H9 (cell line): ENCODE measurements around the gene ATP10B. TPM values are rescaled to one million over a fixed set of nuclear protein-coding genes. Genes with fewer than 3 reads are reported as not detected.

ENCODE experiments used
- DNase-seq: peaks from one replicate; pipeline ENCODE4 v3.0.0-alpha.2; 2017
- H2AFZ ChIP-seq: one replicate; pipeline ENCODE4 v1.6.1; 2013; ENCODE audit warnings: mild to moderate bottlenecking, low read length, control low read depth, moderate library complexity
- H2AK5ac ChIP-seq: 2 replicates; pipeline ENCODE4 v1.6.1; 2013; ENCODE audit warnings: low read length, control low read depth, mixed read lengths; ENCODE audit not compliant: insufficient read length
- H2BK120ac ChIP-seq: one replicate; pipeline ENCODE4 v1.6.1; 2013; ENCODE audit warnings: low read depth, mild to moderate bottlenecking, low read length, control low read depth, inconsistent platforms; ENCODE audit not compliant: poor library complexity, severe bottlenecking
- H2BK12ac ChIP-seq: 2 replicates; pipeline ENCODE4 v1.6.1; 2013; ENCODE audit warnings: low read length, control low read depth, mixed read lengths, low read depth; ENCODE audit not compliant: insufficient read length
- H2BK15ac ChIP-seq: 2 replicates; pipeline ENCODE4 v1.6.1; 2013; ENCODE audit warnings: low read depth, low read length, control low read depth
- H2BK20ac ChIP-seq: one replicate; pipeline ENCODE4 v1.6.1; 2013; ENCODE audit warnings: low read depth, mild to moderate bottlenecking, low read length, control low read depth, inconsistent platforms; ENCODE audit not compliant: poor library complexity, severe bottlenecking
- H2BK5ac ChIP-seq: 2 replicates; pipeline ENCODE4 v1.6.1; 2013; ENCODE audit warnings: low read length, control low read depth, mixed read lengths; ENCODE audit not compliant: insufficient read length
- H3K14ac ChIP-seq: 2 replicates; pipeline ENCODE4 v1.6.1; 2013; ENCODE audit warnings: low read length, control low read depth; ENCODE audit not compliant: insufficient read depth
- H3K18ac ChIP-seq: 2 replicates; pipeline ENCODE4 v1.6.1; 2013; ENCODE audit warnings: low read depth, mild to moderate bottlenecking, mixed read lengths, low read length, control low read depth; ENCODE audit not compliant: insufficient read length
- H3K23ac ChIP-seq: 2 replicates; pipeline ENCODE4 v1.6.1; 2013; ENCODE audit warnings: low read length, control low read depth, mixed read lengths, low read depth; ENCODE audit not compliant: insufficient read length
- H3K23me2 ChIP-seq: 2 replicates; pipeline ENCODE4 v1.6.1; 2013; ENCODE audit warnings: low read depth, mild to moderate bottlenecking, mixed read lengths, low read length, control low read depth; ENCODE audit not compliant: insufficient read length, poor library complexity, severe bottlenecking
- H3K27ac ChIP-seq: 2 replicates; pipeline ENCODE4 v1.5.1; 2013; ENCODE audit warnings: low read length, control low read depth, mixed read lengths, low read depth; ENCODE audit not compliant: insufficient read length
- H3K27me3 ChIP-seq: 2 replicates; pipeline ENCODE4 v1.6.1; 2013; ENCODE audit warnings: low read length, control low read depth, inconsistent platforms; ENCODE audit not compliant: insufficient read depth
- H3K4ac ChIP-seq: 2 replicates; pipeline ENCODE4 v1.6.1; 2013; ENCODE audit warnings: low read depth, mild to moderate bottlenecking, control low read depth, inconsistent platforms, low read length, moderate library complexity
- H3K4me1 ChIP-seq: 2 replicates; pipeline ENCODE4 v1.6.1; 2013; ENCODE audit warnings: low read length, control low read depth, inconsistent platforms; ENCODE audit not compliant: insufficient read depth
- H3K4me2 ChIP-seq: 2 replicates; pipeline ENCODE4 v1.6.1; 2013; ENCODE audit warnings: low read length, control low read depth, mixed read lengths; ENCODE audit not compliant: insufficient read length, insufficient read depth
- H3K56ac ChIP-seq: 2 replicates; pipeline ENCODE4 v1.6.1; 2013; ENCODE audit warnings: low read depth, mild to moderate bottlenecking, mixed read lengths, low read length, control low read depth; ENCODE audit not compliant: insufficient read length
- H3K79me1 ChIP-seq: 2 replicates; pipeline ENCODE4 v1.6.1; 2013; ENCODE audit warnings: low read depth, mild to moderate bottlenecking, moderate library complexity, low read length, control low read depth, inconsistent platforms; ENCODE audit not compliant: insufficient read depth, poor library complexity, severe bottlenecking
- H3K79me2 ChIP-seq: 2 replicates; pipeline ENCODE4 v1.6.1; 2013; ENCODE audit warnings: low read length, control low read depth, inconsistent platforms; ENCODE audit not compliant: insufficient read depth
- H3K9ac ChIP-seq: 2 replicates; pipeline ENCODE4 v1.6.1; 2013; ENCODE audit warnings: low read length, control low read depth, mixed read lengths; ENCODE audit not compliant: insufficient read length; ENCODE audit errors: extremely low read depth
- H3K9me3 ChIP-seq: one replicate; pipeline ENCODE4 v1.6.1; 2013; ENCODE audit warnings: low read depth, low read length, inconsistent platforms; ENCODE audit not compliant: control insufficient read depth
- H3T11ph ChIP-seq: one replicate; pipeline ENCODE4 v1.6.1; 2013; ENCODE audit warnings: mild to moderate bottlenecking, low read length, control low read depth, inconsistent platforms
- H4K20me1 ChIP-seq: one replicate; pipeline ENCODE4 v1.6.1; 2013; ENCODE audit not compliant: control insufficient read depth, insufficient read length, insufficient read depth
- H4K5ac ChIP-seq: 2 replicates; pipeline ENCODE4 v1.6.1; 2013; ENCODE audit warnings: low read depth, mild to moderate bottlenecking, mixed read lengths, low read length, control low read depth; ENCODE audit not compliant: insufficient read length
- H4K8ac ChIP-seq: replicated peaks from 2 replicates; pipeline ENCODE4 v1.6.1; 2013; ENCODE audit warnings: low read length, control low read depth, mixed read lengths, low read depth; ENCODE audit not compliant: insufficient read length
- H4K91ac ChIP-seq: 2 replicates; pipeline ENCODE4 v1.6.1; 2013; ENCODE audit warnings: low read depth, mild to moderate bottlenecking, moderate library complexity, mixed read lengths, low read length, control low read depth; ENCODE audit not compliant: insufficient read length
- H3K27ac Mint-ChIP-seq, 3 experiments: 2 replicates in 2 of 3; 3 replicates in 1 of 3; pipeline ENCODE4 v1.8.0; 2020 to 2021; ENCODE audit warnings: mixed read lengths in 3 of 3, mild to moderate bottlenecking in 1 of 3, moderate library complexity in 1 of 3
- H3K27me3 Mint-ChIP-seq: 2 replicates; pipeline ENCODE4 v1.8.0; 2021; ENCODE audit warnings: low read depth, mild to moderate bottlenecking, moderate library complexity, mixed read lengths
- H3K36me3 Mint-ChIP-seq, 3 experiments: 2 replicates in 2 of 3; 3 replicates in 1 of 3; pipeline ENCODE4 v1.8.0; 2020 to 2021; ENCODE audit warnings: low read depth in 3 of 3, mixed read lengths in 3 of 3; ENCODE audit not compliant: insufficient read depth in 1 of 3
- H3K4me1 Mint-ChIP-seq, 2 experiments: 2 replicates each; pipeline ENCODE4 v1.8.0; 2020; ENCODE audit warnings: mixed read lengths in 2 of 2
- H3K4me3 Mint-ChIP-seq, 2 experiments: 2 replicates in 1 of 2; 3 replicates in 1 of 2; pipeline ENCODE4 v1.8.0; 2020 to 2021; ENCODE audit warnings: mild to moderate bottlenecking in 2 of 2, mixed read lengths in 2 of 2, moderate library complexity in 1 of 2
- H3K9me3 Mint-ChIP-seq, 2 experiments: 2 replicates in 1 of 2; 3 replicates in 1 of 2; pipeline ENCODE4 v1.8.0; 2020; ENCODE audit warnings: mild to moderate bottlenecking in 2 of 2, mixed read lengths in 2 of 2, moderate library complexity in 1 of 2
- CTCF ChIP-seq: fragments of 200-600 bp; sonication (generic); conservative IDR thresholded peaks from 3 replicates; pipeline ENCODE4 v1.8.0; 2021; ENCODE audit warnings: antibody characterized with exemption, mild to moderate bottlenecking
- total RNA-seq: library from RNA; stranded (reverse); gene quantifications from 2 replicates; pipeline ENCODE4 v1.2.1, GENCODE V29; 2021

ATP10B gene
- total RNA-seq, 1 experiment from 2014 or later, result 0.42 TPM

DNA sequence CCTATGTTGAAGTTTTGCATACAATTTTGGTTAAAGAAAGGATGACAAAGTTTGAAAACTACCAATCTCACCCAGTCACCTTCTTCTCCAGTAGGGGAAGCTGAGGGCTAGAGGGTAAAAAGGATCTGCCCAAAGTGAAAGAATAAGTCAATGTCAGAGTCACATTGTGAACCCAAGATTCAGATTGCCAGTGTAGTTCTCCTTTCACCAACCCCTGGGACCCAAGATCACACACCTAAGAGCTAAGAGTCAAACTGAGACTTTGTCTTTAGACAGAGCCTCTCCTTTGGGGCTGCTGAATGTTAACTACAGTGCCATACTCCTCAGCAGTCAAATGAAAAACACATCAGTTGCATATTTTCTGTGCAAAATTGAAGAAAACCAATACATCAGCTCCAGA, 210.6 kb downstream of the ATP10B start:
- no peak overlapping the region for H3K9ac ChIP-seq
- Mint-ChIP-seq H3K36me3 (no peaks in the 10 kb centered on the region), H3K4me1 (peaks cover 5% of the 10 kb centered on the region in 2 experiments; a peak in 2 of 4 replicates)

More for the DNA sequence above, 210.6 kb downstream of the ATP10B start:
- no peak overlapping the region for H3K18ac ChIP-seq
- no peaks in the 10 kb centered on the region for H3K79me2 ChIP-seq
- H2BK12ac ChIP-seq, result no peak overlapping the region
- no peak overlapping the region for H2AFZ ChIP-seq
- H3K4me3 Mint-ChIP-seq, result no peak overlapping the region
- H3K27ac Mint-ChIP-seq, result no peak overlapping the region
- H3T11ph ChIP-seq, result no peak overlapping the region
- H4K5ac ChIP-seq, result no peak overlapping the region
- no peak overlapping the region for H2BK15ac ChIP-seq
- no peak overlapping the region for H2BK5ac ChIP-seq
- H3K4me1 ChIP-seq, result no peaks in the 10 kb centered on the region
- H3K27me3 Mint-ChIP-seq, result peaks cover 1% of the 10 kb centered on the region
- no peak overlapping the region for H3K4ac ChIP-seq
- no peak overlapping the region for H3K23ac ChIP-seq
- no peaks in the 10 kb centered on the region for H3K23me2 ChIP-seq
- H3K27me3 ChIP-seq, result no peaks in the 10 kb centered on the region
- no peak overlapping the region for H2AK5ac ChIP-seq
- H3K79me1 ChIP-seq, result no peaks in the 10 kb centered on the region
- H4K8ac ChIP-seq, result no peak overlapping the region
- H3K9me3 Mint-ChIP-seq, result no peaks in the 10 kb centered on the region; a peak in 1 of 5 replicates
- H4K20me1 ChIP-seq, result no peaks in the 10 kb centered on the region
- no peak overlapping the region for H2BK120ac ChIP-seq
- no peak overlapping the region for H3K4me2 ChIP-seq
- H2BK20ac ChIP-seq, result no peak overlapping the region
- no peaks in the 10 kb centered on the region for H3K9me3 ChIP-seq
- H3K27ac ChIP-seq, result no peak overlapping the region
- no peak overlapping the region for H4K91ac ChIP-seq
- no peak overlapping the region for H3K56ac ChIP-seq
- H3K14ac ChIP-seq, result no peak overlapping the region
- no peak for DNase-seq
- TF ChIP-seq CTCF, result no peak
